ENCODE data around the gene NLRC3. TPM values are rescaled to one million over a fixed set of nuclear protein-coding genes. Genes with fewer than 3 reads are reported as not detected.

Gene NLRC3
- polyA plus RNA-seq, 12 donors, result 0.79 to 2.4 (median 0.92) TPM; not detected in 2

Other genes with a start within 250 kb of the NLRC3 start
- gene OR2C1, start 221.5 kb downstream of the NLRC3 start, polyA plus RNA-seq (ENCODE audit: insufficient read length in 12 of 12), result under 1 TPM in 7 of 12 donors, not detected in 5; 0.20 to 0.70 (median 0.32) TPM
- 10 to 100 TPM in 8 of 12 donors, 1 to 10 TPM in 3, not detected in 1; 7.3 to 18.6 (median 12.5) TPM for gene ZSCAN32, start 176.4 kb downstream of the NLRC3 start, polyA plus RNA-seq (ENCODE audit: insufficient read length in 12 of 12)
- gene ZNF174, start 176.2 kb downstream of the NLRC3 start, polyA plus RNA-seq (ENCODE audit: insufficient read length in 12 of 12), result 10 to 100 TPM in 1 of 12 donors, 1 to 10 TPM in 10, not detected in 1; 7.3 to 10.6 (median 8.8) TPM
- gene ZNF597, start 133.9 kb downstream of the NLRC3 start, polyA plus RNA-seq (ENCODE audit: insufficient read length in 12 of 12), result 1 to 10 TPM in 10 of 12 donors, not detected in 2; 2.0 to 3.1 (median 2.4) TPM
- gene NAA60, start 133.7 kb downstream of the NLRC3 start, polyA plus RNA-seq (ENCODE audit: insufficient read length in 12 of 12), result 10 to 100 TPM in 11 of 12 donors, not detected in 1; 27.7 to 56.1 (median 33.1) TPM
- gene C16orf90, start 81.9 kb downstream of the NLRC3 start, polyA plus RNA-seq (ENCODE audit: insufficient read length in 12 of 12), result not detected
- gene CLUAP1, start 76.4 kb downstream of the NLRC3 start, polyA plus RNA-seq (ENCODE audit: insufficient read length in 12 of 12), result 10 to 100 TPM in 11 of 12 donors, not detected in 1; 15.6 to 29.4 (median 24.6) TPM
- gene SLX4, start 34.2 kb upstream of the NLRC3 start, polyA plus RNA-seq (ENCODE audit: insufficient read length in 12 of 12), result 1 to 10 TPM in 11 of 12 donors, not detected in 1; 3.5 to 8.8 (median 4.2) TPM
- gene DNASE1, start 77.3 kb upstream of the NLRC3 start, polyA plus RNA-seq (ENCODE audit: insufficient read length in 12 of 12), result 100 to 1,000 TPM in 1 of 12 donors, 10 to 100 TPM in 11; 12.8 to 116 (median 18.0) TPM
- 100 to 1,000 TPM in 4 of 12 donors, 10 to 100 TPM in 7, not detected in 1; 74.4 to 123 (median 93.3) TPM for gene TRAP1, start 140.1 kb upstream of the NLRC3 start, polyA plus RNA-seq (ENCODE audit: insufficient read length in 12 of 12)